Testis (tissue), 3 donors: ENCODE measurements around the gene CSKMT. TPM values are rescaled to one million over a fixed set of nuclear protein-coding genes. Genes with fewer than 3 reads are reported as not detected.
"Not testable (repeated sequence)": the region's sequence is repeated elsewhere in the genome, so short reads cannot be mapped to it uniquely, and the experiment has no call there.

ENCODE experiments used
- DNase-seq: peaks from one replicate; pipeline ENCODE4 v3.0.0-alpha.2; 2019
- H3K27ac ChIP-seq, 2 donors: fragments of 200-600 bp; sonication (generic); one replicate each; pipeline ENCODE4 v1.5.1; 2019
- H3K27me3 ChIP-seq: fragments of 200-600 bp; sonication (generic); one replicate; pipeline ENCODE4 v1.5.1; 2019
- H3K36me3 ChIP-seq: fragments of 200-600 bp; sonication (generic); one replicate; pipeline ENCODE4 v1.5.1; 2017; ENCODE audit warnings: low read depth; ENCODE audit errors: missing control alignments
- H3K4me1 ChIP-seq: fragments of 200-600 bp; sonication (generic); one replicate; pipeline ENCODE4 v1.5.1; 2019
- H3K4me3 ChIP-seq, 2 donors: fragments of 200-600 bp; sonication (generic); one replicate each; pipeline ENCODE4 v1.5.1; 2017 to 2019
- H3K9me3 ChIP-seq: fragments of 200-600 bp; sonication (generic); one replicate; pipeline ENCODE4 v1.5.1; 2017
- CTCF ChIP-seq, 3 experiments: fragments of 450-650 bp in 2 of 3; fragments of 200-600 bp in 1 of 3; sonication (generic) in 1 of 3; IDR thresholded peaks; one replicate each; pipeline ENCODE4 v1.5.1; 2016 to 2019; ENCODE audit warnings: antibody characterized with exemption in 3 of 3, mild to moderate bottlenecking in 2 of 3, moderate library complexity in 1 of 3
- POLR2A ChIP-seq: fragments of 450-650 bp; IDR thresholded peaks from one replicate; pipeline ENCODE4 v1.6.1; 2017; ENCODE audit warnings: antibody characterized with exemption, mild to moderate bottlenecking, moderate library complexity
- WGBS, 2 donors: methylation state at CpG; one replicate each; pipeline ENCODE4 v1.1.5; 2018; 5-methylcytosine and 5-hydroxymethylcytosine counted together
- intact Hi-C: fragments of 100-400 bp; cut with DNase I; formaldehyde crosslinking; loops from one replicate; pipeline ENCODE4 v1.15.1; 2023; ENCODE audit warnings: low total_unique reads
- polyA plus RNA-seq: library from polyadenylated mRNA; stranded (reverse); fragments of 350-450 nt; fragmentation: Illumina TruSeq; extraction: RNeasy Lipid Tissue Mini Kit (QIAGEN cat#74804); gene quantifications from one replicate; pipeline ENCODE4 v1.2.3, GENCODE V29; 2014; ENCODE audit warnings: low read depth, low replicate concordance; ENCODE audit not compliant: insufficient read depth
- total RNA-seq, 2 donors: library from RNA; depleted of rRNA; stranded (reverse); fragments of >200 nt; gene quantifications; one replicate each; pipeline ENCODE4 v1.2.3, GENCODE V29; 2016

CSKMT gene
- total and polyA plus RNA-seq, 3 donors from 2014 or later: 2.0 to 3.7 (median 2.4) TPM

- no peaks in the 10 kb centered on the region for H3K9me3 ChIP-seq
- 61 to 63% methylated on average over 4 of the region's 4 CpGs for WGBS, 2 donors
- intact Hi-C loops: loop anchor here (10.0 kb wide), 1 partner anchor 275 kb away; no protein-coding TSS in a partner anchor
- TF ChIP-seq CTCF (IDR thresholded peaks at IDR 0.05): no peak
- no peak for TF ChIP-seq POLR2A
- H3K36me3 ChIP-seq: no peaks in the 10 kb centered on the region
- no peak overlapping the region for H3K27ac ChIP-seq
- peaks cover 18% of the 10 kb centered on the region for H3K4me1 ChIP-seq
- H3K4me3 ChIP-seq: no peak overlapping the region
- no peaks in the 10 kb centered on the region for H3K27me3 ChIP-seq
- DNase-seq: no peak
These were observed 4.5 kb downstream of the CSKMT start for GRCh38 chr11:62669420-62670161.

- Histone ChIP-seq H3K4me3 (peak overlapping the region; percentile 75 to 76), H3K4me1 (peaks cover 14% of the 10 kb centered on the region), H3K27me3 (no peaks in the 10 kb centered on the region), H3K27ac (peak overlapping the region; percentile 62 to 74), H3K9me3 (no peaks in the 10 kb centered on the region), H3K36me3 (no peaks in the 10 kb centered on the region)
- WGBS, 2 donors: 0% methylated on average over 12 to 17 of the region's 17 CpGs
- peak; percentile 36 for DNase-seq
- TF ChIP-seq POLR2A: no peak
- TF ChIP-seq CTCF (IDR thresholded peaks at IDR 0.05): no peak
- intact Hi-C loops: loop anchor here (10.0 kb wide), 1 partner anchor 276 kb away; no protein-coding TSS in a partner anchor
These were observed 6.1 kb downstream of the CSKMT start for GRCh38 chr11:62671236-62671607.

- peak; percentile 93 for DNase-seq
- WGBS, 2 donors: 0% methylated on average over 9 to 48 of the region's 59 CpGs
- Histone ChIP-seq H3K9me3 (no peaks in the 10 kb centered on the region), H3K36me3 (no peaks in the 10 kb centered on the region), H3K4me1 (peaks cover 8% of the 10 kb centered on the region), H3K4me3 (peak within 1 kb of the TSS; percentile 75 to 76), H3K27ac (peak within 1 kb of the TSS; percentile 62 to 74), H3K27me3 (no peaks in the 10 kb centered on the region)
- intact Hi-C loops: loop anchor here (10.0 kb wide), 1 partner anchor 277 kb away; no protein-coding TSS in a partner anchor
- peak in 1 of 3 experiments; percentile 24 for TF ChIP-seq CTCF (IDR thresholded peaks at IDR 0.05)
- no peak for TF ChIP-seq POLR2A
These were observed 6.7 kb downstream of the CSKMT start, which contains the start of the genes LBHD1 and UQCC3 for GRCh38 chr11:62671608-62672389. Gene LBHD1, minus strand, starts transcription at chr11:62672267. Its CDS starts 2,236 bp downstream, at chr11:62670031. Gene UQCC3, plus strand, starts transcription at chr11:62671673. Its CDS starts 73 bp downstream, at chr11:62671746.

GRCh38 chr11:62673196-62673525 lies 8.0 kb downstream of the CSKMT start:
- intact Hi-C loops: loop anchor here (10.0 kb wide), 1 partner anchor 278 kb away; no protein-coding TSS in a partner anchor
- Histone ChIP-seq H3K9me3 (no peaks in the 10 kb centered on the region), H3K4me1 (peaks cover 16% of the 10 kb centered on the region), H3K27me3 (no peaks in the 10 kb centered on the region), H3K36me3 (no peaks in the 10 kb centered on the region), H3K4me3 (no peak overlapping the region), H3K27ac (no peak overlapping the region)
- no peak for DNase-seq
- WGBS, 2 donors: 62 to 68% methylated on average over 2 of the region's 2 CpGs
- TF ChIP-seq CTCF (IDR thresholded peaks at IDR 0.05): no peak
- no peak for TF ChIP-seq POLR2A

GRCh38 chr11:62675415-62675814 lies 10.3 kb downstream of the CSKMT start:
- H3K27me3 ChIP-seq, H3K27ac ChIP-seq, H3K36me3 ChIP-seq, H3K9me3 ChIP-seq, DNase-seq, H3K4me3 ChIP-seq: not testable (repeated sequence)
- H3K4me1 ChIP-seq: peaks cover 26% of the 10 kb centered on the region
- intact Hi-C loops: loop anchor here (10.0 kb wide), 1 partner anchor 281 kb away; no protein-coding TSS in a partner anchor
- WGBS, 2 donors: 86 to 95% methylated on average over 8 to 10 of the region's 10 CpGs
